RWPE1 (cell line): ENCODE results near the gene TSPAN19.

ENCODE experiments used
- CTCF ChIA-PET: fragments of 350-600 bp; sonication (Branson Sonifier 250); formaldehyde crosslinking; extraction: SDS; loops from one replicate; lab custom pipeline; 2021; lab: Yijun Ruan, JAX
- POLR2A ChIA-PET: fragments of 400-600 bp; formaldehyde crosslinking; extraction: SDS; loops from one replicate; lab custom pipeline; 2020; ENCODE audit warnings: antibody characterized with exemption; ENCODE audit not compliant: low non-redundant PET; lab: Yijun Ruan, JAX
- DNase-seq: peaks from one replicate; pipeline ENCODE4 v3.0.0; 2012; ENCODE audit warnings: low spot score
- H3K27ac ChIP-seq: fragments of 450-650 bp; 2 replicates; pipeline ENCODE4 v1.5.1; 2017
- TF ChIP-seq, protein P1 (sequence below): fragments of 450-650 bp; conservative IDR thresholded peaks from 2 replicates; pipeline ENCODE4 v1.5.1; 2017; ENCODE audit warnings: low read depth, mild to moderate bottlenecking

TSPAN19 gene

DNA sequence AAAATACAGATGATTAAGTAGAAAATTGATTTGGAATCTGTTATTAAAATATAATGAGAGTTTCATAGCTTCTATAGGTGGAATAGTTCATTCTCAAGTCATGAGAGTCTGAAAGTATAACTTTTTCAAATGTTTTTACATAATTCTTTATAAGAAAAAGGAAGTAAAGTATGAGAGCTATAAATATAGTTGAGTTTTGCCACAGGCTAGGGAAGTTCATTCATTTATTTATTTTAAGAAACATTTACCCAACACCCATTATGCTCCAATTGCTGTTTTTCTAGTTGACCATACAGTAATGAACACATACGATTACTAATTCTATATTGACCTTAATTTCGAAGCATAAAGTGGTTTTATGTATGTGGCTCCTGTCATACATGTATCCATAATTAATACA, 24.8 kb upstream of the TSPAN19 start:
- no peak for DNase-seq
- ChIA-PET CTCF (interaction anchor here (0.6 to 1.0 kb wide), 2 partner anchors 10 to 1854 kb away, joined by 4 read pairs; no protein-coding TSS in a partner anchor), POLR2A (no interaction called here)
- TF ChIP-seq, protein P1, sequence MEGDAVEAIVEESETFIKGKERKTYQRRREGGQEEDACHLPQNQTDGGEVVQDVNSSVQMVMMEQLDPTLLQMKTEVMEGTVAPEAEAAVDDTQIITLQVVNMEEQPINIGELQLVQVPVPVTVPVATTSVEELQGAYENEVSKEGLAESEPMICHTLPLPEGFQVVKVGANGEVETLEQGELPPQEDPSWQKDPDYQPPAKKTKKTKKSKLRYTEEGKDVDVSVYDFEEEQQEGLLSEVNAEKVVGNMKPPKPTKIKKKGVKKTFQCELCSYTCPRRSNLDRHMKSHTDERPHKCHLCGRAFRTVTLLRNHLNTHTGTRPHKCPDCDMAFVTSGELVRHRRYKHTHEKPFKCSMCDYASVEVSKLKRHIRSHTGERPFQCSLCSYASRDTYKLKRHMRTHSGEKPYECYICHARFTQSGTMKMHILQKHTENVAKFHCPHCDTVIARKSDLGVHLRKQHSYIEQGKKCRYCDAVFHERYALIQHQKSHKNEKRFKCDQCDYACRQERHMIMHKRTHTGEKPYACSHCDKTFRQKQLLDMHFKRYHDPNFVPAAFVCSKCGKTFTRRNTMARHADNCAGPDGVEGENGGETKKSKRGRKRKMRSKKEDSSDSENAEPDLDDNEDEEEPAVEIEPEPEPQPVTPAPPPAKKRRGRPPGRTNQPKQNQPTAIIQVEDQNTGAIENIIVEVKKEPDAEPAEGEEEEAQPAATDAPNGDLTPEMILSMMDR = no peak
- no peak overlapping the region for H3K27ac ChIP-seq

DNA sequence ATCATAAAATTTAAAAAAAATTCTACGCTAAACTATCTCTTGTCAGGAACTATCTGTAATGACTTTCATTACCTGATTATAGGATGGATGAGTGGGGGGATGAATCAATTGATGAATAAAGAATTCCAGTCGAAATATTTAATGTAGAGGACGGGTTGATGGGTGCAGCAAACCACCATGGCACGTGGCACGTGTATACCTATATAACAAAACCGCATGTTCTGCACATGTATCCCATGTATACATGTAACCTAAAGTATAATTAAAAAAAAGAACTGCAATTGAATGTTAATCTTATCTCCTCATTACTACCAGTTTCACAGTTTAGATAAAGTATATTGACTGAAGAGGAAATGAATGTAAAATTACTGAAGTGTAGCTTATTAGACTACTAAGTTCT, 23.5 kb upstream of the TSPAN19 start:
- TF ChIP-seq, protein P1 = no peak
- DNase-seq = no peak
- ChIA-PET CTCF (interaction anchor here (1.0 kb wide), 1 partner anchor 1855 kb away, joined by 4 read pairs; no protein-coding TSS in a partner anchor), POLR2A (no interaction called here)
- no peak overlapping the region for H3K27ac ChIP-seq

DNA sequence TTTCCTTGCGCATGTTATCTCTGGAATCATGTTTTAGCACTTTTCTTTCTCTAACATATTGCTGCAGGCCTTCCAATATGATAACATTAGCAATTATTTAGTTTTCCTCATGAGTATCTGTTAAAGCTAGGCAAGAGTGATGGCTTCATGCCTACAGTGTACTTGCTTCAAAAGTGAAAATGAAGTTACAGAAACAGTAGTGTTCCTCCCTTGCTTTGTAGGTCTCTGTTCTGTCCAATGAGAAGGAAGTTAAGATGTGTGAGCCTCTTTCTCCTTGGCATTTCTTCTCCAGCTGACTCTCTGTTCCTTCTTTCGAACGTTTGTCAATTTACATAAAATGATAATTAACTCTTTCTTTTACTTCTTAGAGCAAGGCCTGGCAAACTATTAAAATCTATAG, 22.3 kb upstream of the TSPAN19 start:
- DNase-seq = no peak
- CTCF ChIA-PET = interaction anchor here (0.7 to 1.7 kb wide), 3 partner anchors 10 to 177 kb away, joined by 3 to 7 read pairs (median 3); no protein-coding TSS in a partner anchor
- TF ChIP-seq, protein P1 = no peak
- POLR2A ChIA-PET = no interaction called here
- no peak overlapping the region for H3K27ac ChIP-seq

DNA sequence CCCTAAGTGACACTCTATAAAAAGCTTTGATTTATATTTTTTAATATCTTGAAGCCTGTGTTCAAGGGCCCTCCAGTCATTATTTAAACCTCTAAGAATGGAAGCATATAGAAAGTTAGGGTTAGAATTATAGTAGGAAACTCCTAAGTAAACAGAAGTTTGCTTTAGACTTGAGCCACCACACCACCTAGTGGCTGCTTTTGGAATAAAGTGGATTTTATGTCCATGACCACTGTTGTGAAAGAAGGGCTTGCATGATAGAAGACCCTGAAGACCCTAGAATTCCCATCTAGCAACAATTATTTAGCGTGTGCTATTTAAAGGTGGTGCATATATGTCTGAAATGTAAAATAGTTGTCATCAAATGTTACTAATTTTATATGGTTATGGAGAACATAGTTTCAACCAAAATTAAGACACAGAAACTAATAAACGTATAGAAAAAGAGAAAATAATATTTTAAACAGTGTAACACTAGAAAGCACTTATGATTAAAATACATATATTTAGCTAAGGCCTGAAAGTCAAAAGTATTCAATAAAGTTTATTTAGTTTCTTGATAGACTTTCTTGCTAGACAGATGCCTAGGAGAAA, 21.4 kb upstream of the TSPAN19 start:
- ChIA-PET CTCF (interaction anchor here (0.6 to 1.7 kb wide), 2 partner anchors 176 to 202 kb away, joined by 3 to 7 read pairs; no protein-coding TSS in a partner anchor), POLR2A (no interaction called here)
- DNase-seq = peak; percentile 11
- no peak overlapping the region for H3K27ac ChIP-seq
- TF ChIP-seq, protein P1 = peak; percentile 86

DNA sequence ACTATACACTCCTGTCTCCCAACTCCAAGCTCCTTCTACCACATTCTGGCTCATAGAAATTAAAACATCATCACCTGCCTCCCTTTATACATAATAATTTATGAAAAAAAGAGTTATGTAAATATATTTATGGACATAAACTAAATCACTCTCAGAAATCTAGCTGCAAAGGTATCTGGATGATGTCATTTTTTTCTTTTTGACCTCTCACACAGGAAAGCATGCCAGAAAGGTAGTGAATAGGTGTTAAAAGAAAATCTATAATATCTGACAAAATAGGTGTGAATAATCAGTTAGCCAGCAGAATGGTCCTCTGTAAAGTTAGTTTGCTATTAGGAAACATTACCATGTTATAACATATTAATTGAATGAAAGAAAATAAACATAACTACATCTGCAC, 7.8 kb upstream of the TSPAN19 start:
- ChIA-PET POLR2A (no interaction called here), CTCF (no interaction called here)
- DNase-seq = no peak
- H3K27ac ChIP-seq = no peak overlapping the region
- TF ChIP-seq, protein P1 = no peak

DNA sequence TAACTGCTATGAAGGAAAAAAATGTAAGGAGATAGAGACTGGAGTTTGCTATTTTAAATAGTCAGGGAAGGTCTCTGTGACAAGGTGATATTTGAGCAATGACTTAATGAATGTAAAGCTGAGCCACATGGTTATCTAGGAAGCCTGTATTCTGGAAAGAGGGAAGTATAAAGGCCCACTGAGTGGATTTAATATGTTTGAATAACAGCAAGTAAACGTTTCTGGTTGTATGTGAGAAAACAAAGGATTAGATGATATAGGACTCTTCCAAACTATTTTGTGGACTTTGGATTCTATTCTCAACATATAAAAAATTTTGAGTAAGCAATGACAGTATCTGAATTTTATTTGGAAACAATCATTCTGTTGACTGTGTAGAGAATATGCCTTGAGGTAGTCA, 5.3 kb upstream of the TSPAN19 start:
- ChIA-PET POLR2A (no interaction called here), CTCF (interaction anchor here (0.8 kb wide), 1 partner anchor 434 kb away, joined by 5 read pairs; no protein-coding TSS in a partner anchor)
- no peak overlapping the region for H3K27ac ChIP-seq
- no peak for DNase-seq
- TF ChIP-seq, protein P1 = no peak
